Measurements from ENCODE around the gene TBC1D9B. TPM values are rescaled to one million over a fixed set of nuclear protein-coding genes. Genes with fewer than 3 reads are reported as not detected.

The TBC1D9B gene
- total RNA-seq, 2 experiments from 2014 or later = 94.2 to 98.1 TPM

GRCh38 chr5:179818746-179819295 is 88.9 kb downstream of the TBC1D9B start:
- ChIA-PET CTCF (interaction anchor here (1.4 to 3.3 kb wide), 4 partner anchors 10 to 22 kb away, joined by 3 to 13 read pairs (median 4); no protein-coding TSS in a partner anchor), POLR2A (interaction anchor here (0.7 to 1.5 kb wide), 2 partner anchors 13 to 21 kb away, joined by 3 read pairs; no protein-coding TSS in a partner anchor)

DNA sequence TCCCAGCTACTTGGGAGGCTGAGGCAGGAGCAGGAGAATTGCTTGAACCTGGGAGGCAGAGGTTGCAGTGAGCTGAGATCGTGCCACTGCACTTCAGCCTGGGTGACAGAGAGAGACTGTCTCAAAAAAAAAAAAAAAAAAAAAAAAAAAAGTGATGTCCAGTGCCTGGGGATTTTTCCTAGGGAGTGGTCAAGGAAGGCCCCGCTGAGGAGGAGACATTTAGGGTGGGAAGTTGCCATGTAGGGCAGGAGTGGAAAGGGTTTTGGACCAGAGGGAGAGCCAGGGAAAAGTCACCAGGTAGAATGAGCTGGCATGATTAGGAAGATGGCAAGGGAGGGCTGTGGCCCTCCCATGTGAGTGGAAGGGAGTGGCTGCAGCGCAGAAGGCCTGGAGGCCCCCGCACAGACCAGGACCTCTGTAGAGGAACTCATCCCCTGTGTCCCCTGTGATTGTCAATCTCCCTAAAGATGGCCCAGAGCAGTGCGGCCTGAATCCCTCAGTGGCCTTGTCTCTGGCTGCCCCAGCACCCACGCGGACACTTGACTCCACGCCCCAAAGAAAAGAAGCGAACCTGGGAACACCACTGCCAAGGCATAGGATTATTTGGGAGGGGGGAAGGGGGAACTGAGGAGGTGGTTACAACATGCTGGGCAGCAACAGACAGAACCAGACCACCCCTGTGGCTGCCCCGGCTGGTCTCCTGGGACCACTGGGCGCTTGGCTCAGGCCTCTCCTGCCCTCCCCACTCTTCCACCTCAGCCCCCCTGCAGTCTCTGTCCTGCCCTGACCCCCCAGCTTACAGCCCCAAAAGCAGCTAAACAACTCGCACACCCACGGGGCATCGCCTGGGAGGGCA is 89.6 kb downstream of the TBC1D9B start:
- CTCF ChIA-PET = interaction anchor here (0.6 to 3.3 kb wide), 3 partner anchors 9 to 22 kb away, joined by 4 to 13 read pairs (median 4); no protein-coding TSS in a partner anchor
- POLR2A ChIA-PET = interaction anchor here (0.5 to 0.7 kb wide), 5 partner anchors 17 to 157 kb away, joined by 3 to 11 read pairs (median 3); no protein-coding TSS in a partner anchor

GRCh38 chr5:179817470-179817840 is 90.2 kb downstream of the TBC1D9B start:
- CTCF ChIA-PET = interaction anchor here (0.6 kb wide), 2 partner anchors 10 to 16 kb away, joined by 3 to 4 read pairs; no protein-coding TSS in a partner anchor
- POLR2A ChIA-PET = interaction anchor here (0.5 to 0.7 kb wide), 4 partner anchors 21 to 156 kb away, joined by 3 to 11 read pairs (median 3); no protein-coding TSS in a partner anchor

DNA sequence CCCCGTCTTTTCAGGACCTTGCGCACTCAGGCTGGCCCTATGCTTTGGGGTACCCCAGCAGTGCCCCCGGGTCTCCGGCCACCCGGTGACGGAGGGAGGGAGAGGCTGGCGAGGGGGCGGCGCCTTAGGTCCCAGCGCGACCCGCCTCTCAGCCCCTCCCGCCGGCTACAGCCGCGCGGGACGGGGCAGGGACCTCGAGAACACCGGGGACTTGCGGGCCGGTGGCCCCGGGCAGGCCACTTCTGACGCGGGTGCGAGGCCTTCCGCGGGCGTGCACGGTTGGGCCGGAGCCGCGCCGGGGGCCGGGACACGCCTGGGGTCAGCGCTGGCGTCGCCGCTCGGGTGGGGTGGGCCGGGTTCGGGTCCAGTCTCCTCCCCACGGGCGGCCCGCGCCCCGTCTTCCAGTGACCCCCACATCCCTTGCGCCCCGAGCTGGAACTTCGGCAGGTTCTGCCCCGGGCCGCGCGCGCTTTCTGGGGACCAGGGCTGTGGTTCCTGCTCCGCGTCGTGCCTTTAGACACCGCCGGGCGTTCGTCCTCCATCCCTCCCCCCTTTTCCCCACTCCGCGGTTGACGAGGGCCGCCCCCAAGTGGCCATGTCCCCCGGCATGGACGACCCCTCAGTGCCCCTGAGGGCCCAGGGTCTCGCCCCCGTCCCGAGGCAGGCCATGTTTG is 90.8 kb downstream of the TBC1D9B start:
- CTCF ChIA-PET = interaction anchor here (0.6 kb wide), 1 partner anchor 15 kb away, joined by 3 read pairs; no protein-coding TSS in a partner anchor
- POLR2A ChIA-PET = interaction anchor here (0.6 to 0.7 kb wide), 3 partner anchors 20 to 22 kb away, joined by 3 to 11 read pairs (median 3); no protein-coding TSS in a partner anchor

GRCh38 chr5:179816401-179816795 is 91.3 kb downstream of the TBC1D9B start:
- ChIA-PET CTCF (interaction anchor here (1.2 to 1.5 kb wide), 2 partner anchors 15 to 17 kb away, joined by 3 to 6 read pairs; no protein-coding TSS in a partner anchor), POLR2A (no interaction called here)

- ChIA-PET CTCF (interaction anchor here (1.2 to 1.5 kb wide), 2 partner anchors 14 to 18 kb away, joined by 3 to 6 read pairs; no protein-coding TSS in a partner anchor), POLR2A (no interaction called here)
Observed at GRCh38 chr5:179815491-179816249, 92.0 kb downstream of the TBC1D9B start.

GRCh38 chr5:179814090-179814489 is 93.6 kb downstream of the TBC1D9B start:
- POLR2A ChIA-PET = interaction anchor here (0.7 kb wide), 1 partner anchor 19 kb away, joined by 3 read pairs; no protein-coding TSS in a partner anchor
- CTCF ChIA-PET = interaction anchor here (0.9 kb wide), 1 partner anchor 12 kb away, joined by 3 read pairs; no protein-coding TSS in a partner anchor

- ChIA-PET POLR2A (interaction anchor here (0.7 kb wide), 1 partner anchor 20 kb away, joined by 3 read pairs; no protein-coding TSS in a partner anchor), CTCF (interaction anchor here (0.9 kb wide), 1 partner anchor 11 kb away, joined by 3 read pairs; no protein-coding TSS in a partner anchor)
Observed at GRCh38 chr5:179812997-179813607, 94.6 kb downstream of the TBC1D9B start.

DNA sequence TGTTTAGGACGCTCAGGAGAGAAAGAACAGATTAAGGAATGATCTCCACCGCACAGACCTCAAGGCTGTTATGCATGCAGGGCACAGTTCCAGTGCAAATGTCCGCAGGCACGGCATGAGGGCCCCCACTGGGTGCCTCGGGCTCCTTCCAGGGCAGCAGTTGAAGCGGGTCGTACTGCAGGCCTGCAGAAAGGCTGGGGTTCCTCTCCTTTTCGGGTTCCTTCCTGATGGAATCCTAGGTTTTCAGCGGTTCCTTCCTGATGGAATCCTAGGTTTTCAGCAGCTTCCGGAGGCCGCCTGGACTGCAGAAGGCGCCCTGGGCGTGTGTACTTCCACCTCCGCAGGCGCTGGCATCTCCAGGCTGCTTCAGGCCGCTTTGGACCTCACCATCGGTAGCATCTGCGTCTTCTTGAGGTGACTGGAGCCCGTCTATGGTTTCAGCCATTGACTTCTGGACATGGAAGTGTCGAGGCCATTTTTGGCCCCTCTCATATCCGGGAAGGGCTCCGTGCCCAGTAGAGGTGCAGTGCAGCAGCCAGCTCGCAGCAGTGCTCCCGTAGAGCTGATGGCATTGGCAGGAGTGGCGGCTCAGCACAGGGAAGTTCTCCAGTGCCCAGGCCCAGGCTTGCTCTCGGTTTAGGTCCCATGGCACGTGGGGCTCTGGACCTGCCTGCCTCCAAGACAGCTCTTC is 95.4 kb downstream of the TBC1D9B start:
- CTCF ChIA-PET = interaction anchor here (1.3 kb wide), 1 partner anchor 10 kb away, joined by 5 read pairs; no protein-coding TSS in a partner anchor

More for the DNA sequence above, 95.4 kb downstream of the TBC1D9B start:
- POLR2A ChIA-PET = no interaction called here

Other genes with a start within 250 kb of the TBC1D9B start
- gene CBY3, start 226.9 kb downstream of the TBC1D9B start, total RNA-seq = under 1 TPM; 0.55 to 0.96 TPM
- 100 to 1,000 TPM; 559 to 632 TPM for gene CANX, start 208.9 kb downstream of the TBC1D9B start, total RNA-seq
- 10 to 100 TPM; 28.6 to 29.5 TPM for gene MAML1, start 175.1 kb downstream of the TBC1D9B start, total RNA-seq
- gene LTC4S, start 113.9 kb downstream of the TBC1D9B start, total RNA-seq = under 1 TPM; 0.55 to 0.65 TPM
- 10 to 100 TPM; 94.7 to 99.9 TPM for gene MGAT4B, start 101.0 kb downstream of the TBC1D9B start, total RNA-seq
- 100 to 1,000 TPM; 132 to 135 TPM for gene SQSTM1, start 87.0 kb downstream of the TBC1D9B start, total RNA-seq
- 10 to 100 TPM; 17.7 to 21.2 TPM for gene MRNIP, start 49.1 kb downstream of the TBC1D9B start, total RNA-seq
- gene RNF130, start 163.9 kb upstream of the TBC1D9B start, total RNA-seq = 10 to 100 TPM; 15.3 to 15.7 TPM

All from activated CD8-positive, alpha-beta memory T cell treated with anti-CD3 and anti-CD28 coated beads for 36 hours (primary cell).